ENCODE data around the gene TTN. TPM values are rescaled to one million over a fixed set of nuclear protein-coding genes. Genes with fewer than 3 reads are reported as not detected.

The TTN gene
- total RNA-seq, 1 experiment from 2014 or later: 0.13 TPM

- in situ Hi-C loops (cut with HindIII; ENCODE audit: low pct_unique_long_range_greater_than_20kb, low sequenced_read_pairs): no loop called here
- DNase-seq (ENCODE audit: low read depth, low spot score) (no peak), ATAC-seq (no peak)
- H3K27ac ChIP-seq (ENCODE audit: low read length): no peak overlapping the region
- H3K4me3 ChIP-seq (ENCODE audit: low read depth in 2 of 2, low read length in 2 of 2): no peak overlapping the region
- H3K27me3 ChIP-seq (ENCODE audit: control insufficient read depth, insufficient read depth, low read length): peaks cover 36% of the 10 kb centered on the region
- intact Hi-C loops (cut with micrococcal nuclease; ENCODE audit: unreplicated experiment): no loop called here
- H3K9me3 ChIP-seq (ENCODE audit: control insufficient read depth, insufficient read depth, low read depth, low read length): no peaks in the 10 kb centered on the region
- no TSS peak for BruUV-seq (replicated peaks)
- ChIA-PET POLR2A (no interaction called here), CTCF (no interaction called here)
- H3K36me3 ChIP-seq (ENCODE audit: control insufficient read depth, insufficient read depth, low read length): no peaks in the 10 kb centered on the region
- no peak for TF ChIP-seq CTCF (IDR thresholded peaks at IDR 0.05)
- TF ChIP-seq SIN3A (IDR thresholded peaks at IDR 0.05; ENCODE audit: borderline replicate concordance, insufficient read depth, low read depth, low read length): no peak
- no peak for TF ChIP-seq REST (IDR thresholded peaks at IDR 0.05; ENCODE audit: insufficient read depth in 1 of 2, low read depth in 2 of 2, low read length in 1 of 2)
- no peak for TF ChIP-seq POLR2AphosphoS5 (IDR thresholded peaks at IDR 0.05; ENCODE audit: low read depth, low read length)
- no peak for TF ChIP-seq TCF7L2 (IDR thresholded peaks at IDR 0.05; ENCODE audit: low read depth, low read length)
- no peaks in the 10 kb centered on the region for H3K4me1 ChIP-seq (ENCODE audit: control insufficient read depth, insufficient read depth, low read length)
These were observed 88.9 kb downstream of the TTN start for GRCh38 chr2:178718283-178718682.

GRCh38 chr2:178716394-178716793 is 90.8 kb downstream of the TTN start:
- H3K4me1 ChIP-seq (ENCODE audit: control insufficient read depth, insufficient read depth, low read length): no peaks in the 10 kb centered on the region
- H3K36me3 ChIP-seq (ENCODE audit: control insufficient read depth, insufficient read depth, low read length): no peaks in the 10 kb centered on the region
- POLR2A ChIA-PET: no interaction called here
- in situ Hi-C loops (cut with HindIII; ENCODE audit: low pct_unique_long_range_greater_than_20kb, low sequenced_read_pairs) (no loop called here), intact Hi-C loops (cut with micrococcal nuclease; ENCODE audit: unreplicated experiment) (no loop called here)
- H3K4me3 ChIP-seq (ENCODE audit: low read depth in 2 of 2, low read length in 2 of 2): no peak overlapping the region
- H3K27ac ChIP-seq (ENCODE audit: low read length): no peak overlapping the region
- no peak for TF ChIP-seq REST (IDR thresholded peaks at IDR 0.05; ENCODE audit: insufficient read depth in 1 of 2, low read depth in 2 of 2, low read length in 1 of 2)
- no peak for TF ChIP-seq TCF7L2 (IDR thresholded peaks at IDR 0.05; ENCODE audit: low read depth, low read length)
- TF ChIP-seq SIN3A (IDR thresholded peaks at IDR 0.05; ENCODE audit: borderline replicate concordance, insufficient read depth, low read depth, low read length): no peak
- no peak for TF ChIP-seq POLR2AphosphoS5 (IDR thresholded peaks at IDR 0.05; ENCODE audit: low read depth, low read length)
- no peak for TF ChIP-seq CTCF (IDR thresholded peaks at IDR 0.05)
- ATAC-seq: no peak
- no peak for DNase-seq (ENCODE audit: low read depth, low spot score)
- peaks cover 36% of the 10 kb centered on the region for H3K27me3 ChIP-seq (ENCODE audit: control insufficient read depth, insufficient read depth, low read length)
- CTCF ChIA-PET: no interaction called here
- no TSS peak for BruUV-seq (replicated peaks)
- no peaks in the 10 kb centered on the region for H3K9me3 ChIP-seq (ENCODE audit: control insufficient read depth, insufficient read depth, low read depth, low read length)

All from Panc1 (cell line).